ENCODE data around the gene RIPPLY3.

DNA sequence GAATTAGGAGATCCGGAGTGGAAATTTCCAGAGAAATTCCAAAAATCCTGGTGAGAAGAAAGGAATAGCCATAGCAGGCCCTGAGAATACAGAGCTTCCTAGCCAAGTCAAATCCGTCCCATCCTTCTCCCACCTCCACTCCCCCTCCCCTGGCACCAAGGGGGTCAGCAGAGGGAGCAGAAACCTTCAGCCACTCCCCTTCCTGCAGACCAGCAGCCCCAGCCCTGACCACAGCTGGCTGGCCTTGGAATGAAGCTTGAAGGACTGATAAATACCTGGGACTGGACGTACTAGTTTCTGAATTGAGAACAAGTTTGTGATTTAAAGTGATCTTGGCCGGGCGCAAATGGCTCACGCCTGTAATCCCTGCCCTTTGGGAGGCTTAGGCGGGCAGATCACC, 13.8 kb upstream of the RIPPLY3 start:
- TF ChIP-seq, protein P1, sequence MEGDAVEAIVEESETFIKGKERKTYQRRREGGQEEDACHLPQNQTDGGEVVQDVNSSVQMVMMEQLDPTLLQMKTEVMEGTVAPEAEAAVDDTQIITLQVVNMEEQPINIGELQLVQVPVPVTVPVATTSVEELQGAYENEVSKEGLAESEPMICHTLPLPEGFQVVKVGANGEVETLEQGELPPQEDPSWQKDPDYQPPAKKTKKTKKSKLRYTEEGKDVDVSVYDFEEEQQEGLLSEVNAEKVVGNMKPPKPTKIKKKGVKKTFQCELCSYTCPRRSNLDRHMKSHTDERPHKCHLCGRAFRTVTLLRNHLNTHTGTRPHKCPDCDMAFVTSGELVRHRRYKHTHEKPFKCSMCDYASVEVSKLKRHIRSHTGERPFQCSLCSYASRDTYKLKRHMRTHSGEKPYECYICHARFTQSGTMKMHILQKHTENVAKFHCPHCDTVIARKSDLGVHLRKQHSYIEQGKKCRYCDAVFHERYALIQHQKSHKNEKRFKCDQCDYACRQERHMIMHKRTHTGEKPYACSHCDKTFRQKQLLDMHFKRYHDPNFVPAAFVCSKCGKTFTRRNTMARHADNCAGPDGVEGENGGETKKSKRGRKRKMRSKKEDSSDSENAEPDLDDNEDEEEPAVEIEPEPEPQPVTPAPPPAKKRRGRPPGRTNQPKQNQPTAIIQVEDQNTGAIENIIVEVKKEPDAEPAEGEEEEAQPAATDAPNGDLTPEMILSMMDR (IDR thresholded peaks at IDR 0.05; ENCODE audit: low read length) = no peak
- no peak for TF ChIP-seq EZH2 (IDR thresholded peaks at IDR 0.05; ENCODE audit: borderline replicate concordance, low read length)
